ENCODE measurements around the gene PHACTR4.
"Not testable (repeated sequence)": the region's sequence is repeated elsewhere in the genome, so short reads cannot be mapped to it uniquely, and the experiment has no call there.

The PHACTR4 gene

DNA sequence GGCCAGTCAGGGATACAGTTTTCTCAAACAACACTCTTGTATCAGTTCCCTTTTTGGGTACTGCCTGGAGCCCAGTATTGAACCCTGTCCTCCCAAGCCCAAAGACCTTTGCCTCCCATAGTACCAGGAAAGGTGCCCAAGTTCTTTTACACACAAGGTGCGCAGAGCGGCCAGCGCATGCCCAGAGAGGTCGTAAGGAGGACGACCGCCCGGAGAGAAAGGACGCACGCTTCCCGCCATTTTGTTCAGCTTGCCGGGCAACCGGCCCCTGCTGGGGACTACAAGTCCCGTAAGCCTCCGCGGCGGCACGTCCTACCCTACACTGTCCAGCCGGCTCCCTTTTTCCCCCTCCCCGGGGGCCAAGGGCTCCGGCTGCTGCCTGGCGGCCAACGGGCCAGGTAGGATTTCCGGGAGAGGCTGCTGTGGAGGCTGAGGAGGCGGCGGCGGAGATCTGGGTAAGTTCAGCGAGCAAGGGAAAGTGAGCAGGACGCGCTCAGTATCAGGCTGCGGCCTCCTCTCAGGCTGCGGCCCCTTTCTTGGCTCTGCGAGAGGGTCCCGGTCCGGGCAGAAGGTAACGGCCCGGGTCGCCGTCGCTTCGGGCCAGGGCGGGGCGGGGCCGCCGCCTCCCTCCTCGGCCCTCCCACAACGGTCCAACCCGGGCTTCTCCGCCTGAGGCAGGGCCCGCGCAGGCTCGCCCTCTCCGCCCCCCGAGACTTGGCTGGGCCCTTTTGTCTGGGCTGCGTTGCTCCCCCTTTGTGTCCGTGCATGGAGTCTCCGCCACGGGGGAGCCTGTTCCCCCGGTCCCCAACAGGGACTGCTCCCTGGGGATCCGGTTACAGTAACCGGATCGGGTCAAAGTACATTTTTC is at the start of gene PHACTR4:
TSS of gene PHACTR4 (plus strand) at position 370 of the 868 bp plus-strand sequence. CDS start 37,708 bp downstream, outside the sequence.
- Mint-ChIP-seq H3K4me1 (ENCODE audit: low read depth) (peaks cover 23% of the 10 kb centered on the region), H3K27me3 (ENCODE audit: low read depth) (no peaks in the 10 kb centered on the region), H3K9me3 (no peaks in the 10 kb centered on the region), H3K27ac (peak within 1 kb of the TSS; percentile 91), H3K36me3 (ENCODE audit: low read depth) (peaks cover 1% of the 10 kb centered on the region), H3K4me3 (peak within 1 kb of the TSS; percentile 89)

DNA sequence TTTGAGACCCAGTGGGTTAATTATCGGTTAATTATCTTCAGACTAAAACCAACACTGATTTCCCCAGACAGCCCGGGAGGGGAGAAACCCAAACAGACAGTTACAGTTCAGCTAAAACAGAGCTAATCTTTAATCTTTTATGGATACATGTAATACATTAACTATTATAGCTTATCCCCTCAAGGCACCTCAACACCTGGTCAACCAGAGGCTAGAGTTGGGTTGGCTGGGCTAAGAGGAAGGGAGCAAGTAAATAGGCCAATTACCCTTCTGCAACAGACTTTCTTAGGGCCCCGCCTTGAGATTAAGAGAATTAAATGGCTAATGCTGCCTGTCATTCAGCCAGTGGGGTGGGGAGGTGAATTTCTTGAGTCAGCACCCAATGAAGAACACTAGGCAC is 47.3 kb upstream of the PHACTR4 start:
- Mint-ChIP-seq H3K4me3 (no peak overlapping the region), H3K9me3 (no peaks in the 10 kb centered on the region), H3K36me3 (ENCODE audit: low read depth) (no peaks in the 10 kb centered on the region), H3K27me3 (ENCODE audit: low read depth) (no peaks in the 10 kb centered on the region), H3K4me1 (ENCODE audit: low read depth) (no peaks in the 10 kb centered on the region), H3K27ac (no peak overlapping the region)

- peaks cover 1% of the 10 kb centered on the region for H3K36me3 Mint-ChIP-seq (ENCODE audit: low read depth)
- H3K27ac Mint-ChIP-seq = no peak overlapping the region
- H3K27me3 Mint-ChIP-seq (ENCODE audit: low read depth) = peaks cover under 1% of the 10 kb centered on the region
- H3K9me3 Mint-ChIP-seq = no peaks in the 10 kb centered on the region
- no peak overlapping the region for H3K4me3 Mint-ChIP-seq
- peaks cover 6% of the 10 kb centered on the region for H3K4me1 Mint-ChIP-seq (ENCODE audit: low read depth)
These were observed 45.8 kb upstream of the PHACTR4 start for GRCh38 chr1:28323720-28324119.

GRCh38 chr1:28326515-28326914 is 43.0 kb upstream of the PHACTR4 start:
- H3K27me3 Mint-ChIP-seq (ENCODE audit: low read depth) = peaks cover 3% of the 10 kb centered on the region
- H3K9me3 Mint-ChIP-seq = no peaks in the 10 kb centered on the region
- H3K4me1 Mint-ChIP-seq (ENCODE audit: low read depth) = peaks cover 15% of the 10 kb centered on the region
- no peak overlapping the region for H3K27ac Mint-ChIP-seq
- no peak overlapping the region for H3K4me3 Mint-ChIP-seq
- peaks cover 4% of the 10 kb centered on the region for H3K36me3 Mint-ChIP-seq (ENCODE audit: low read depth)

DNA sequence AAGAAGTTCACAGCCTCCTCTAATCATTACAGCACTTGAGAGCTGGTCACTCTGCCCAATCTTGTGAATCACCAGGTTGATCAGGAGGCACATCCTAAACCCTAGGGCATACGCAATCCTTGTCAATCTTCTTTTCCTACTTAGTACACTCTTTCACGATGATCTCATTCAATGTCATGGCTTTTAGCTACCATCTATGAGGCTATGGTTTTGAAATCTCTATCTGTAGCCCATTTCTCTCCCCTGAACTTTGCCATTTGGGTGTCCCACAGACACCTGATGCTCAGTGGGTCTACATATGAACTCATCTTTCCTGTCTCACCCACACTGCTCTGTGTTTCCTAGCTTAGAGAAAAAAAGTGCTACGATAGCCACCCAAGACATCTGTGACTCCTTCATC is 42.6 kb upstream of the PHACTR4 start:
- H3K27ac Mint-ChIP-seq = no peak overlapping the region
- peaks cover 3% of the 10 kb centered on the region for H3K27me3 Mint-ChIP-seq (ENCODE audit: low read depth)
- no peaks in the 10 kb centered on the region for H3K9me3 Mint-ChIP-seq
- no peak overlapping the region for H3K4me3 Mint-ChIP-seq
- H3K4me1 Mint-ChIP-seq (ENCODE audit: low read depth) = peaks cover 15% of the 10 kb centered on the region
- peaks cover 5% of the 10 kb centered on the region for H3K36me3 Mint-ChIP-seq (ENCODE audit: low read depth)

- H3K27ac Mint-ChIP-seq; H3K9me3 Mint-ChIP-seq; H3K27me3 Mint-ChIP-seq (ENCODE audit: low read depth); H3K36me3 Mint-ChIP-seq (ENCODE audit: low read depth); H3K4me3 Mint-ChIP-seq: not testable (repeated sequence)
- peaks cover 18% of the 10 kb centered on the region for H3K4me1 Mint-ChIP-seq (ENCODE audit: low read depth)
These were observed 42.1 kb upstream of the PHACTR4 start for GRCh38 chr1:28327431-28327830.

DNA sequence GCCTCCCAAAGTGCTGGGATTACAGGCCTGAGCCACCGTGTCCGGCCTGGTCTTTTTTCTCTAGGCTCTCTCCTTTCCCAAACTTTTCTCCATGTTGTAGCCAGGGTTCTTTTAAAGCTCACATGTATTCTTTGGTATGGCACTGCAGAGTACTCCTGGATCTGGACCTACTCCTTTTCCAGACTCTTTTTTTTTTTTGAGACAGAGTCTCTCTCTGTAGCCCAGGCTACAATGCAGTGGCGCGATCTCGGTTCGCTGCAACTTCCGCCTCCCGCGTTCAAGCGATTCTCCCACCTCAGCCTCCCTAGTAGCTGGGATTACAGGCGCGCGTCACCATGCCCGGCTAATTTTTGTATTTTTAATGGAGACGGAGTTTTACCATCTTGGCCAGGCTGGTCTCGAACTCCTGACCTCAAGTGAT is 41.3 kb upstream of the PHACTR4 start:
- Mint-ChIP-seq H3K36me3 (ENCODE audit: low read depth) (peaks cover 16% of the 10 kb centered on the region), H3K27me3 (ENCODE audit: low read depth) (peaks cover 3% of the 10 kb centered on the region), H3K4me1 (ENCODE audit: low read depth) (peaks cover 26% of the 10 kb centered on the region), H3K4me3 (peak overlapping the region; percentile 94), H3K9me3 (no peaks in the 10 kb centered on the region), H3K27ac (peak overlapping the region; percentile 99)

DNA sequence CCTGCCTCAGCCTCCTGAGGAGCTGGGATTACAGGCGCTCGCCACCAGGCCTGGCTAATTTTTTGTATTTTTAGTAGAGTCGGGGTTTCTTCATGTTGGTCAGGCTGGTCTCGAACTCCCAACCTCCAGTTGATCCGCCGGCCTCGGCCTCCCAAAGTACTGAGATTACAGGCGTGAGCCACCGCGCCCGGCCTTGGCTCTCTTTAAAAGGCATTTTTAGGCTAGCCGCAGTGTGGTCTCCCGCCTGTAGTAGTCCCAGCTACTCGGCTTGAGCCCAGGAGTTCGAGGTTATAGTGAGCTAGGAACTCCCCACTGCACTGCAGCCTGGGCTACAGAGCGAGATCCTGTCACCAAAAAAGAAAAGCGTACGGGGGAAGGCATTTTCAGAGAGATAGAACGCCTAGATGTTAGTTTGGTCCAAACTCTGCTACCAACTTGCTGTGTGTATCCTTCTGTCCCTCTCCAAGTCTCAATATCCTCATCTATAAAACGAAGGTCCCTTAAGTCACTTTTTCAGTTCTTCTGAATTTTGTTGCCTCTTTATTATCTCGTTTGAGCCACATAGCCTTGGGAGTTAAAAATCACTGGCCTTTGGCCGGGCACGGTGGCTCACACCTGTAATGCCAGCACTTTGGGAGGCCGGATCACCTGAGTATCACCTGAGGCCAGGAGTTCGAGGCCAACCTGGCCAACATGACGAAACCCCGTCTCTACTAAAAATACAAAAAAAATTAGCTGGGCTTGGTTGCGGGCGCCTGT is 40.0 kb upstream of the PHACTR4 start:
- peak overlapping the region; percentile 99 for H3K27ac Mint-ChIP-seq
- no peaks in the 10 kb centered on the region for H3K9me3 Mint-ChIP-seq
- H3K36me3 Mint-ChIP-seq (ENCODE audit: low read depth) = peaks cover 24% of the 10 kb centered on the region
- H3K4me3 Mint-ChIP-seq = peak overlapping the region; percentile 94
- H3K27me3 Mint-ChIP-seq (ENCODE audit: low read depth) = peaks cover 3% of the 10 kb centered on the region
- peaks cover 28% of the 10 kb centered on the region for H3K4me1 Mint-ChIP-seq (ENCODE audit: low read depth)

GRCh38 chr1:28338897-28339296 is 30.6 kb upstream of the PHACTR4 start:
- Mint-ChIP-seq H3K4me1 (ENCODE audit: low read depth) (peaks cover 2% of the 10 kb centered on the region), H3K27ac (no peak overlapping the region), H3K36me3 (ENCODE audit: low read depth) (peaks cover 8% of the 10 kb centered on the region), H3K9me3 (no peaks in the 10 kb centered on the region), H3K27me3 (ENCODE audit: low read depth) (no peaks in the 10 kb centered on the region), H3K4me3 (no peak overlapping the region)

DNA sequence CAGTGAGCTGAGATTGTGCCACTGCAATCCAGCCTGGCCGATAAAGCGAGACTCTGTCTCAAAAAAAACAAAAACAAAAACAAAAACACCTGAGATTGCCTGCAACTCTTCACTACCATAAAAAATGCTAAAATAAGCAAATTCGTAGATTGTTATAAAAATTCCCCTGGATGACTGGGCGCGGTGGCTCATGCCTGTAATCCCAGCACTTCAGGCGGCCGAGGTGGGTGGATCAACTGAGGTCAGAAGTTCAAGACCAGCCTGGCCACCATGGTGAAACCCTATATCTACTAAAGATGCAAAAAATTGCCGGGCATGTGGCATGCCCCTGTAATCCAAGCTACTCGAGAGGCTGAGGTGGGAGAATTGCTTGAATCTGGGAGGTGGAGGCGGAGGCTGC is 30.0 kb upstream of the PHACTR4 start:
- Mint-ChIP-seq H3K4me3 (no peak overlapping the region), H3K27ac (no peak overlapping the region), H3K27me3 (ENCODE audit: low read depth) (no peaks in the 10 kb centered on the region), H3K4me1 (ENCODE audit: low read depth) (peaks cover 2% of the 10 kb centered on the region), H3K9me3 (no peaks in the 10 kb centered on the region), H3K36me3 (ENCODE audit: low read depth) (peaks cover 4% of the 10 kb centered on the region)

DNA sequence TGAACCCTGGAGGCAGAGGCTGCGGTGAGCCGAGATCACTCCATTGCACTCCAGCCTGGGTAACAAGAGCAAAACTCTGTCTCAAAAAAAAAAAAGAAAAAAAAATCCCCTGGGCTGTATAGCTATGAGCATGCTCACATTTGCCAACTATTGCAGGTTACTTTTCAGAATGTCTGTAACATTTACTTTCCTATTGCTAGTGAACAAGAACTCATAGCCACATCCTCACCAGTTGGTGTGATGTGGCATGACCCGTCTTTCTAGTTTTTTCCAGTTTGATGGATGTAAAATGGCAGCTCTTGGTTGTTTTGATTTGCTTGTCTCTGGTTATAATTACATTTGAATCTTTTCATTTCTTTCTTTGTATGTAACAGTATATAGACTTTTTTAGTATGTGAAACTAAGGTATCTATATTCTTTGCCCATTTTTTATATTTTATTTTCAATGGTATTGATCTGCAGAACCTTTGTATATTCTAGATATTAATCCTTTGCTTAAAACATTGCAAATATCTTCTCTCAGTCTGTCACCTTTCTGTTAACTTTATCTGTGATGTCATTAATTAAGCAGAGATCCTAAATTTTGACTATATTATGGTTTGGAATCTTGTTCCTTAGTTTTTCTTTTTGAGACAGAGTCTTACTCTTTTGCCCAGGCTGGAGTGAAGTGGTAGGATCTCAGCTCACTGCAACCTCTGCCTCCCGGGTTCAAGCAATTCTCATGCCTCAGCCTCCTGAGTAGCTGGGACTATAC is 29.1 kb upstream of the PHACTR4 start:
- Mint-ChIP-seq H3K27ac (no peak overlapping the region), H3K9me3 (no peaks in the 10 kb centered on the region), H3K4me1 (ENCODE audit: low read depth) (peaks cover 2% of the 10 kb centered on the region), H3K4me3 (no peak overlapping the region), H3K36me3 (ENCODE audit: low read depth) (peaks cover 2% of the 10 kb centered on the region), H3K27me3 (ENCODE audit: low read depth) (no peaks in the 10 kb centered on the region)

GRCh38 chr1:28341591-28341990 is 27.9 kb upstream of the PHACTR4 start:
- H3K4me1 Mint-ChIP-seq (ENCODE audit: low read depth) = peaks cover 3% of the 10 kb centered on the region
- no peaks in the 10 kb centered on the region for H3K9me3 Mint-ChIP-seq
- H3K36me3 Mint-ChIP-seq (ENCODE audit: low read depth) = no peaks in the 10 kb centered on the region
- no peaks in the 10 kb centered on the region for H3K27me3 Mint-ChIP-seq (ENCODE audit: low read depth)
- H3K4me3 Mint-ChIP-seq = no peak overlapping the region
- H3K27ac Mint-ChIP-seq = no peak overlapping the region

DNA sequence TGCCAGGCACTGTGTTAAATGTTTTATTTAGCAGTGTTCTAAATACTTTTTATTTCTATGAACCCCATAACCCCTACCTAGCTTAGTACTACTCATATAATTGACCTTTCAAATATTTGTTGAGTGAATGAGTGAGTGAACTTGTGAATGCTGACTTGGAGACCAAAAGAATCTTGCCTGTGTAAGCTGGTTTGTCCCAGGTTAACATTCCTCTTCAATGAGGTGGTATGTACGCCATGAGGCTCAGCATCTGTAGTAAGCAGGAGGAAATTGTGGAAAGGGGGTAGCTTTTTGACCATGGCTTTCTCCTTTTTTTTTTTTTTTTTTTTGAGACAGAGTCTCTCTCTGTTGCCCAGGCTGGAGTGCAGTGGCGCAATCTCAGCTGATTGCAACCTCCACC is 26.1 kb upstream of the PHACTR4 start:
- H3K27me3 Mint-ChIP-seq (ENCODE audit: low read depth) = no peaks in the 10 kb centered on the region
- H3K27ac Mint-ChIP-seq = no peak overlapping the region
- H3K9me3 Mint-ChIP-seq = no peaks in the 10 kb centered on the region
- H3K4me1 Mint-ChIP-seq (ENCODE audit: low read depth) = peaks cover 3% of the 10 kb centered on the region
- no peaks in the 10 kb centered on the region for H3K36me3 Mint-ChIP-seq (ENCODE audit: low read depth)
- H3K4me3 Mint-ChIP-seq = no peak overlapping the region

DNA sequence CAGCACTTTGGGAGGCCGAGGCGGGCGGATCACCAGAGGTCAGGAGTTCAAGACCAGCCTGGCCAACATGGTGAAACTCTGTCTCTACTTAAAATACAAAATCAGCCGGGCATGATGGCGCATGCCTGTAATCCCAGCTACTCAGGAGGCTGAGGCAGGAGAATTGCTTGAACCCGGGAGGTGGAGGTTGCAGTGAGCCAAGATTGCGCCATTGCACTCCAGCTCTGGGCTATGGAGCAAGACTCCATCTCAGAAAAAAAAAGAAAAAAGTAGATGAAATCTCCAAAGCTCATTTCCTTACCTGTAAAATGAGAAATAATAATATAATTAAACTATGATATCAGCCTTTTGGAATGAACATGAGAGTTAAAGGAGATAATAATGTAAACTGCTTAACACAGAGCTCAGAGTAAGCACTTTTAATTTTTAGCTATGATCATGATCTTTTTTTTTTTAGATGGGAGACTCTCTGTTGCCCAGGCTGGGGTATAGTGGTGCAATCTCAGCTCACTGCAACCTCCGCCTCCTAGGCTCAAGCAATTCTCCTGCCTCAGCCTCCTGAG is 16.2 kb upstream of the PHACTR4 start:
- not testable (repeated sequence) for H3K27ac Mint-ChIP-seq; H3K9me3 Mint-ChIP-seq; H3K4me3 Mint-ChIP-seq; H3K4me1 Mint-ChIP-seq (ENCODE audit: low read depth); H3K36me3 Mint-ChIP-seq (ENCODE audit: low read depth); H3K27me3 Mint-ChIP-seq (ENCODE audit: low read depth)
